Activated CD4-positive, CD25-positive, alpha-beta regulatory T cell treated with anti-CD3 and anti-CD28 coated beads, Interleukin-2, amount 50 U/mL, for 72 hours (primary cell): ENCODE measurements around the gene EXT2.

Source experiments
- DNase-seq: peaks from one replicate; pipeline ENCODE4 v3.0.0; 2021

EXT2 gene

DNA sequence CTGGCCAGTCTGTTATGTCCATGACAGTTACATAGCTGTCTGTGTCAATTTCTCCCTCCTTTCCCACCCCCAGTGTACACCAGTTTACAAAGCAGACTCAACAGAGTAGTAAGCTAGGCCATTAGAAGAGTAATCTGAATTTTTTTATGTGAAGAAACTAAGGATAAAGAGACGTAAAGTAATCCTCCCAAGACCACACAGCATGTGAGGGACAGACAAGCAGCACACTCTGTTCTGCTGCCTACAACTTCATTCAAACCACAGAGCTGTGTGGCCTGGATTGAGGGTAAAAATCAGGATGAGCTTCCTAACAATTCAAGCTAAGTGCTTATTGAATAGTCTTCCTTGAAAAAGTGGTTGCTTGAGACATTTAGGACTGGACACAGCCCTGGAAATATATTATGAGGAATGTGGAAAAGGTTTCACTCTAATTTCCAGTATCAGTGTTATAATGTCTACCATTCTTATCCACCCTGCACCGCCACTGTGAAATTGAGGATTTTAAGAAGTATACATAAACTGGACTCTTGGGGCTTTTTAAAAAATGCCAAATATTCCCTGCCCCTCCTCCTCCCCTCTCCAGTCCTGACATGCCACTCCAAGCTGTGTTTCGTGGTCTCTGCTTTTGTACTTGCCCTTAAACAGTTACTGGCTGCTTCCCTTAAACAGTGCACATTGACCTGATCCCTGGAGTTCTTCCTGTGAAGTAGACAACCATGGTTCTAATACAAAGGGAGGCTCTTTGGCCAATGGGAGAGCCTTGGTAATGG, 40.9 kb downstream of the EXT2 start:
- no peak for DNase-seq

DNA sequence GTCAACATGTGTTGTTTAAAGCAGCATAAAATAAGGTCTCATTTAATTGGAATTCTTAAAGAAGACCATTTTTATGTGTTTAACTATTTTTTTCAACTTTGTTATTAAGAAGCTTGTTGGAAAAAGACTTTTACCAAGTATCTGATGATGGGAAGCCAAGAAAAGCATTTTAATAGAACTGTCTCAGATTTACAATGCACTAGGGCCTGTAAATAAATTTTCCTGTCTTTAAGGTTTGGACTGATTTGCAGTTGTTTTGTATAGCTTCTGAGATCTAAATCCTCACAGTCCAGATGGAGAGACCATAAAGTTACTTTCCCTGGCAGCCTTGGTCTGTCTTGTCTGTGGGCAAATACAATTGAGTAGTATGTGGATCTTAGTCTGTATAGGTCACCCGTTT, 41.6 kb downstream of the EXT2 start:
- DNase-seq: no peak

DNA sequence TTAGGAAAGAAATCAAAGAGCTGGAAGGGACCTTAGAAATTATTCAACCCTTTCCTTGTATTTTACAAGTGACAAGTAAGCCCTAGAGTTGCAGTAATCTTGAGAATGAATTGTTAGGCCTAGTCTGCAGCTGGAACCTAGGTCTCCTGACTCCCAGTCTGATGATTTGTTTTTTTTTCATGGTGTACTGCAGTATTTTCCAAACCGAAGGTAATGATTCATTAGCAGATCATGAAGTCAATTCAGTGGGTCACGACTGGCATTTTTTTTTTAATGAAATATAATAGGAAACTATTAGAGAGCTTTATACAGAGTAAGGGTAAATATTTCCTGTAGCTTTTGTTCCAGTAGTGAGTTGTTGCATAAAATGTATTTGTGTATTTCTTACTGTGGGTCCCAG, 42.8 kb downstream of the EXT2 start:
- DNase-seq: no peak

DNA sequence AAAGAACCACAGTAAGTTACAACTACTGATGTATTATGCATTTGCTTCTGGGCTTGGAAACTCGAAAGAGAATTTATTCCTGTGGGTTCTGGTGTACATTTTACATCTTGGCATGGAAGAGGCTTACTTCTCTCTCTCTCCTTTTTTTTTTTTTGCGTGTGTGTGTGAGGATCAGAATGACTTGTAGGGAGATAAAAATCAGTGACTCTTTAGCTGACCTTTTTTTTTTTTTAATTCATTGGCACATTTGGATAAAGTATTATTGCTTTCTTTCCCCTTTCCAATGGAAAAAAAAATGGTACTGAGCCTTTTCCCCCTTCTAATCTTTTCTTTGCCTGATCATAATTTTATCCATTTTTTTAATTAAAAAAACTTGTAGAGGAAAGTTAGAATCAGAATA, 43.5 kb downstream of the EXT2 start:
- no peak for DNase-seq

DNA sequence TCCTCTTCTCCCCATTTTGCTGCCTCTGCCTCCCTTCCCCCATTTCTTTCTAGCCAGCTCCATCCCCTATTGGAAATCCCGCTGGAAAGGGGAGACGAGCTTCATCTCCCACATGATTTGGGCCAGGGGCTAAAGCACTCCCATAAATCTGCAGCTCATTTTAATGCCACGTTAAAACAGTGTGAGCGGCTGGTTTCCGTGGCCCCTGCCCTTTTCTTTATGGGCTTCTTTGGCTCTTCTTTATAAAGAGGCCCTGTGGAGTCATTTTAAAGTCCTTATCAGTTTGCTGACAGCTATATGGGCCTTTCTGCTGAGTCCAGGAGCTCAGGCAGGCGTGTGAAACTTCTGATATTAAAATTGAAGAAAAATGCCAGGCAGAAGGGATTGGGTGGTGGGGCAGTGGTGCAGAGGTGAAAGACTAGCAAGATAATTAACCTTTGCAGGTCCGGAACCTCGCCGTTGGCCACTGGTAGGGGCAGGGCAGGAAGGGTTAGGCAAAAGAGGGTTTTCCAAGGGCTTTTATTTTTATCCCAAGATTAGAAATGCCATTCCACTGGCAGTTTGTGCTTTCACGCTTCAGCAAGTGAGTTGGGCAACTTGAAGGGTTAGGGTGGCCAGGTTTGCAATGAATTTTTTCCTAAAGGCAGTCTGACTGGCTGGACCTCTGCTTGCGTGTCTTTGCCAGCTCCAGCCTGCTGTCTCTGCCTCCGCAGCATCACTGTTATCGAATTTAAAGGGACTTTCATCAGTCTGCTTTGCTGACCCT, 44.3 kb downstream of the EXT2 start:
- no peak for DNase-seq

DNA sequence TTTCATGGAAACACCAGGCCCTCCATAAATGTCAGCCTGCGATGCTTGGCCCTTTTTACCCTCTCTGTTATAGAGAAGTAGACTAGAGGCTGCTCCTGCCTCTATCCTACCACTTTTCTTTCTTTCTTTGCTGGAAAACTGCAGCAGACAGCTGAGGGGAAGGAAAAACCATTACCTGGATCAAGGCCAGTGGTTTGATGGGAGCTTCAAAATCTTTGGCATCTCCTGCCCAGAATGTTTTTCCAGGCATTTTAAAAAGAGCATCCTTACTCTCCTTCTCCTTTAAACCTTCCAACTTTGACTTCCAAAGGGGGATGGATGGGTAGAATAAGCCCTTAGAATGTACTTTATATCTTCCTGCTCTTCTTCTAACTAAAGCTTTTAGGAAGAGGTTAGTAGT, 44.9 kb downstream of the EXT2 start:
- no peak for DNase-seq

DNA sequence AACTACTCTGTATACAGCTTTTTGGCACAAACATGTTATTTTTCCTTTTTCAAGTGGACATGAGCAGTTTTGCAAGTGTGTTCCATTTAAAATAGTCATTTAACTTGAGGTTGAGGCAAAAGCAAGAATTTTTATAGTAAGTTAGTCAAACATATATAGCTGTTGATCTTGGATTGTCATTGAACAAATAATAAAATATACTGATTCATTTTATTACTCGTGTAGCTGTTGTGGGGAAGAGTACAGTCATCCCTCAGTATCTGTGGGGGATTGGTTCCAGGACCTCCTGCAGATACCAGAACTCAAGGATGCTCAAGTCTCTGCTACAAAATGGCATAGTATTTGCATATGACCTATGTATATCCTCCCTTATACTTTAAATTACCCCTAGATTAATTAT, 45.3 kb downstream of the EXT2 start:
- no peak for DNase-seq

DNA sequence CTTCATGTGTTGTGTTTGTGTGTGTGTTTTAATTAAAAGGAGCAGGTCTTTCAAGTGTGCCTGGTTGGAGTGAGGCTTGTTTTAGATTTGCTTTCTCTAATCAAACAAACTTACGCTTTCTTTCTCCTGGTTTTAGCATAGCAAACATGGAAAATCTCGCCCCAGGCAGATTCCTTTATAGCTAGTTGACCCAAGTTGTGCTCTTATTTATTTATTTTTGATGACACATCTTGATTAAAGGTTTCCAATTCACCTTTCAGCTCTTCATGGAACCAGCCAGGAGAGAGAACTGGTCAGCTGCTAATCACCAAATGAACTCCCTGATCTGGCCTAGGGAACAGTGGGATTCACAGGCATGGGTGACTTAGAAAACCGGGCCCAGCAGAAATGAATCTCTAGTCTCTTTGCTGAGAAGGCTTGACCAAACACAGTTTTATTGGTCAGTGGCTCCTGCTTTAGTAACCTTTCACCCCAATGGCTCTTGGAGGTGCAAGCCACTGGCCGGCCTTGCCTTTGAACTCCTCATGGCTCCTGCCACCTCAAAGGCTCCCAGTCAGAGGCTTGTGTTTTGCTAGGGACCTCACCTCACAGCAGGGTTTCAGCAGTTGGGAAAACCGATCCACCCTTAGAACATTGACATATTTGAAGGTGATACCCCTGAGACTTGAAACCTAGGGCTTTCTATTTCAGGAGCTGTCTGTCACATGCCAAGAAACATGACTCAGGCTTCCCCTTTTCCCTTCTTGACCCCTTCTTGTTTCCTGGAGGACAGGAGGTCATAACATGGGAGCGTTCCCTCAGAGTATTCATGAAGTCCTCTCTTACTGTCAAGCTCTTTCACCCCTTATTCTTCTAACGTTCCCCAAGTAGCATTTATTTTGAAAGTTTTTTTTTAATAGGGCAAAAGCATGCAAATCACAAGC, 48.8 kb downstream of the EXT2 start:
- DNase-seq: no peak

DNA sequence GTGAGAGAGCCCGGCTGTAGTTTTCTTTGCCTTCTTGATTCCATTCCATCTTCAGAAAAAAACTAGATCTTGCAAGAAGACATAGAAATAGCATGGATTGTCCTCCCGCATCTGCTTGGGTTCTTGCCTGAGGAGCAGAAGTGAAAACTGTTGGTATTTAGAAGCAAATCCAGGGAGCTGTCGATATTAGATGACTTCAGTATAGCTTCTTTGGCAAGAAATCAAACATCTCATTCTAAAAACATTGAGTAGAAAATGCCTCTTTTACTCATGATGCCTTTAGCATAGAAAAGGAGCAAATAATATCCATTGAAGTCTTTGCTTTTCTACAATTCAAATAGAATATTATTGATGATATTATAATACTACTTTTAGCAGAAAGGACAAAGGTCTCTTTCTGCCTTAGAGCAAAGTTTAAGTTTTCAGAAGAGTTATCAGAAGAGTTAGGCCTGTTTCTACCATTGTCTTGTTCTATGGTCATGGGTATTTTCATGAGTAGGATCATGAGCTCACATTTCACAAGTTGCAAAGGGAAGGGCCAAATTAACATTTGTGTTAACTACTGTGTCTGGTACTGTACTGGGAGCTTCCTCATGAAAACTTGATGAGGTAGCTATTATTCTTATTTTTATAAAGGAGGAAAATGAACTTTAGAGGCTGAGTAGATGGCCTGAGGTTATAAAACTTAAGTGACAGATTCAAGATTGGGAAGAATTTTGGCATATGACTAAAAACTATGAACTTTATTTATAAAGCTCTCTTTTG, 49.7 kb downstream of the EXT2 start:
- no peak for DNase-seq

DNA sequence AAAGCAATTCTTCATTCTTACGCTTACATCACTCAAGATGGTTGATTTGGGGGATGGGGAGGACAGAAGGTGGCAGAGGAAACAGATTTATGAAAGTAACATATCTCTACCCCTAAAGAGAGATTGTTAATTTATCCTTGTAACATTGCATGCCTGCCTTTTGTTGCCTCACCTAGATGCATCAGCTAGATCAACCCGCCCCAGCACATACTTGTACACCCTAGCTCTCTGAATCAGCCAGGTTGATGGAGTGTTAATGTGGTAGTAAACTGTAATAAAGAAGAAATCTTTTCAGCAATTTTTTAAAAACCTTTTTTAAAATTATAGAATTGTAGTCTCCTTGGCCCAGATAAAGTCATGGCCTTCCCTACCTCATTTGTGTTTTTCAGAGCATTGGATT, 51.5 kb downstream of the EXT2 start:
- no peak for DNase-seq

DNA sequence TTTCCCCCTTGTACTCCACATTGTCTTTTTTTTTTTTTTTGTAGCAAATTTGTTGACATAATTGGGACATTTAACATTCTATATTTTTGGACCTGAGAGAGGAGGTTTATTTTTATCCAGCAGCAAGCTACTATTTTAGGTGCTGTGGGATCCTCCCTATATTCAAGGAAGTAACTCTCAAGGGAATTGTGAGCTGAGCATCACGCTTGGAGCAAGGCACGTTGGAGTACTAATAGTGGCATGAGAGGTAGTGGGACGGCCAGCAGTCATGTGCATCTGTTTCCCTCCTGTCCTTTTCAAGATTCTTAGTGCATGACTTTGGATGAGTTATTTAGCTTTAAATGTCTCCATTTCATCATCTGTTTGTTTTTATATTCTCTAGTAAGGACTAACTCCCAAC, 52.3 kb downstream of the EXT2 start:
- no peak for DNase-seq

DNA sequence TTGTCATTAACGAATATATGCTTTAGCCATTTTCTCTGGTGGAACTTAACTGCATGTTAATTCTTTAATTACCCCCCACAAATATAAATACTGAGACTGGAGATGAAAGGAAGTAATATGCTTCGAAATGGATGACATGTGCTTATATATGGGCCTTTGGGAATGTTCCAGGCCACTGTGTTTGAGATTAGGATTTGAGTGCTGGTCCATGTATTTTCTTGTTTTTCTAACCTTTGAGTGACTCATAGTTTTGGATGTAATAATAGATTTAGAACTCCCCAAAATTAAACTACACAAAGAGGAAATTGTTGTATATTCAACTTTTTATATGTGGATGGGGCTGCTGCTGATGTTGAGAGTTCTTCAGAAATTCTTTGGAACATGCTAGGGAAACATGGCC, 54.2 kb downstream of the EXT2 start:
- DNase-seq: no peak

DNA sequence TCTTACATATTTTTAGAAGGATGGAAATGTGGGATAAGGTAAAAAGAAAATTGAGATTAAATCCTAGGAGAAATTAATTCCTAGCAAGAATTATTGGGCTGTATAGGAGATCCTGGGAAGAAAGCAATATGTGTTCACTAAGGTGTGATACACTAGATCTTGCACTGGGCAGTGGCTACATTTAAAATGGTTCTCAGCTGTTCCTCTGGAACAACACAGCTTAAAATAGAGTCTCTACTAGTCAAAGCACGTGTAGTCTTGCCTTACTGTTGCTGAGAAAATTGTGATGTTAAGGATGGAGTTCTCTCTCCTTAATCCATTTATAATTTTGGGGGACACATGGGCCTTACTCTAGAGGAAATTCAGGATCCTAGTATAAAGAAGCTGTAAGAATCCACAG, 54.9 kb downstream of the EXT2 start:
- no peak for DNase-seq

DNA sequence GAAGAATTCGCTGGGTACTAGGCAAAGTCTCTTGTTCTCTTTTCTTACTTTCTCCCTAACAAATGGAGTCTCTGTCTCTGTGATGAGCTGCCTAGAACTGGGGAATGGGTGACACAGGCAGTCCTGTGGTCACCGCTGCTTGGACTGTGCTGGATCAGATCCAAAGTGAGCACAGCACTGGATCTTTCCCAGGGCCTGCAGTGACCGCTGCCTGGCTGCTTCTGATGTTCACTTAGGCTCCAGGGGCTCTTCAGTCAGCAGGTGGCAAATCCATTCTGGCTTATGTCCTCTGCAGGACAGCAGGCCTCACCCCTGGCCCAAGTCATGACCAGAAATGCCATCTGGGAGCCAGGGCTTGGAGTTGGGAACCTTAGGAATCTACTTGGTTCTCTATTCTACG, 61.5 kb downstream of the EXT2 start:
- no peak for DNase-seq

DNA sequence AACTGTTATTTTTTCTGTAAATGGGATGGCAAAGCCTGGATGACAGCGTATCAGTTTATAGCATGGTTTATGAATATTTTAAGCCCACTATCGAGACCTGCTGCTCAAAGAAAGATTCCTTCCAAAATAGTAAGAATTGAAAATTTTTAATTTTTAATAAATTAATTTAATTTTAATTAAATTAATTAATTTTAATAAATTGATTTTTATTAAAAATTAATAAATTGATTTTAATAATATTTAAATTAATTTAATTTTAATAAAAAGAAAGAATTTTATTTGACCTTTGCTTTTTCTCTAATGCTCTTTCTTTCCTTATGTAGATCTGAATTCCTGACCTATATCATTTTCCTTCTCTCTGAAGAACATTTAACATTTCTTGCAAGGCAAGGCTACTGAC, 62.9 kb downstream of the EXT2 start:
- no peak for DNase-seq

DNA sequence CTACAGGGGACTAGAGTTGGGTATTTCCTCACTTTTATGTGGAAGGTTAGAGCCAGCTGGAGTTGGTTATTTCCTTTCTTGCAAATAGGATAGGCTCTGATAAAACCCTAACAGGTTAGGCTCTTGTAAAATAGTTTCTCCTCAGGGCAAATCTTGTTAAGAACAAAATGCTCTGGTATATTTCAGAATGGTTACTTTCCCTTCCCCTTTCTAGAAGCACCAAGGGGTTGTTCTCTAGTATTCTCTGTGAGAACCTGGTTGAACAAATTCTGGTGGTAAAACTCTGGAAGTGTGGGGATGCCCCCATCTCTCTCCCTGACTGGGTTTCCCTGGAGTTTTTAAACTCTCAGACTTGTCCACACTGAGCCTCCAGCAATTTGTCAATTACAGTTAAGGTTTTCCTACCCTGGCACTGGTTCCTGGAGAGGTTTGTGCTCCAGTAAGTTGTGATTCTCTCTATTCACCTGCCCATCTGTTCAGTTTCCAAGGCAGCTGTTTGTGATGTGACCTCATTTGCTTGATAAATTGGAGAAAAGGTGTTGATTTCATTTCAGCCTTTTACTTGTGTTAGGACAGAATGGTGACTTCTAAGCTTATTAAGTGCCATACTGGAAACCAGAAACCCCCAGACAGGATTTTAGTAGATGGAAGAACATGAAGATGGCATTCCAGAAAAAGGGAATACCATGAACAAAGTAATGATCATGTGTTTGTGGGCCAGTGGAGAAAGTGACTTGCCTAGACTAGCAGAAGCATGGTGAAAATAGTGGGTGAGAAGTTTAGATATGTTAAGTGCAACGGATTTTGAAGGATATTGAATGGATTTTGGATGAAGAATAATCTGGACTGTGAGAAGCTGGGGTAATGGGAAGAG, 64.6 kb downstream of the EXT2 start:
- no peak for DNase-seq

DNA sequence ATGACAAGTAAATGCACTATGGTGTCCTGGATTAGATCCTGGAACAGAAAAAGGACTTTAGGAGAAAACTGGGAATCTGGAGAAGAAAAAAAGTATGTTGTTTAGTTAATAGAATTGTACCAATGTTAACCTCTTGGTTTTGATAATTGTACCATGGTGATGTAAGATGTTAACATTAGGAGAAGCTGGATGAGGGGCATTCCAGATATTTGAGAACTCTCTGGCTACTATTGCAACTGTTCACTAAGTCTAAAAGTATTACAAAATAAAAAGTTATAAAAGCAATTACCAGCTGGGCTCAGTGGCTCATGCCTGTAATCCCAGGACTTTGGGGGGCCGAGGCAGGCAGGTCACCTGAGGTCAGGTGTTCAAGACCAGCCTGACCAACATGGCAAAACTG, 66.5 kb downstream of the EXT2 start:
- no peak for DNase-seq

DNA sequence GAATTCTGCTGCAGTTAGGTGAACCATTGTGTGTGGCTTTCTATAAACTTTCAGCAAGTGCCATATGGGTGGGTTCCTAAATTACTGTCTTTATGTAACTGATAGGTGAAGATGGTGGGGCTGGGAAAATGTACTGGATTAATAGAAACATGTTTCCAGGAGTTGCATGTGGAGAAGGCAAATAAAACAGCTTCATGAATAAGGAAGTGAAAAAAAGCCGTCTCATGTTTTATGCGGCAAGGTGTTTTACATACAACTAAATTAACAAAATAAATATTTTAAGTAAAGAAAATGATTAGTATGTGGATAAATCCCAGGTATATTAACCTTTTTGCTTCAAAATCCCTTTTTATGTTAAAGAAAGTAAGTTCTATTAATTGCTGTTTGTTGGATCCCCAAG, 67.2 kb downstream of the EXT2 start:
- no peak for DNase-seq

DNA sequence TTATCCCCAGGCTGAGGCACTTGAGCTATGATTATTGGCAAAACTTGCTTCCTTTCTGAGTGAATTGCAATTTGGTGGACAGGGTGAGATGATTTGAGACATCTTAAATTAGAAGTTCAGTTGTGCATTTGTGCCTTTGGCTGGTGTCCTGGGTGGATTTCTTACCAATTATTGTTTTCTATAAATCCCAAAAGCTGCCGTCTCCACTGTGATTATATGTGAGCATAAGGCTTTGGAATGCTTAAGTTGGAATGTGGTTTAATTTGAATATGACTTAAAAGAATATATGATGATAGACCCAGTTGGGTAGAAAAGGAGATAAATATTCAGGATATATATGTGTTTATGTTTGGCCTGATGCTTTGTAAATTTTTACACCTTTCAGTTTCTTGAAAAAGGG, 70.0 kb downstream of the EXT2 start:
- DNase-seq: no peak

DNA sequence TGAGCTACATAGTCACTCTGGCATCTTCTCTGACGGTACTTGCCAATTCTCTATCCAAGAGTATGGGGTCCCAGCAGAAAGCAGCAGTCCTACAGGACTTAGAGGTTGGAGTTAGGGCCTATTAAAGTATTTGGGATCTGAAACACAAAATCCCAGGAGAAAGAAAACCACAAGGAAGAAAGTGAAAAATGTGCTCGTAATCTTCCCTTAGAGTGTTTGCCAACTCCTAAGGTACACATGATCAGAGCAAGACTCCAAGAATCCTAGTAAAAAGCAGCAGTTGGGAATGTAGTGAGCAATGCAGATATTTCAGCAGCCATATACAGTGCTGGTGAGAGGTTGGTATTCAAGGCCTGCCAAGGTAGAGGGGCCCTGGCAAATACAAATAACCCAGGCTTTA, 71.6 kb downstream of the EXT2 start:
- DNase-seq: no peak

DNA sequence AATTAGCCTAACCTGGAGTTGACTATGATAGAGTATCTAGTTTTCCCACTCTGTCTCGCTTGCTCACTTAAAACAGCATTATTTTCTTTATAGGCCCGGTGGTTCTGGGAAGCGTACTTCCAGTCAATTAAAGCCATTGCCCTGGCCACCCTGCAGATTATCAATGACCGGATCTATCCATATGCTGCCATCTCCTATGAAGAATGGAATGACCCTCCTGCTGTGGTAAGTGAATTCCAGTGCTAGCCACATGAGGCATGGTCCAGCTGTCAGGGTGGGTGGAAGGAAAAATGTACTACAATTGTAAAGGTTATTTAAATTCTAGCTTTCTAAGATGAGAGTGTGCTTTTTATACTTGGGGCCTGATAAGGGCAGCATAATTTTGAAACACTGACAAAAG, 76.0 kb downstream of the EXT2 start:
- no peak for DNase-seq

DNA sequence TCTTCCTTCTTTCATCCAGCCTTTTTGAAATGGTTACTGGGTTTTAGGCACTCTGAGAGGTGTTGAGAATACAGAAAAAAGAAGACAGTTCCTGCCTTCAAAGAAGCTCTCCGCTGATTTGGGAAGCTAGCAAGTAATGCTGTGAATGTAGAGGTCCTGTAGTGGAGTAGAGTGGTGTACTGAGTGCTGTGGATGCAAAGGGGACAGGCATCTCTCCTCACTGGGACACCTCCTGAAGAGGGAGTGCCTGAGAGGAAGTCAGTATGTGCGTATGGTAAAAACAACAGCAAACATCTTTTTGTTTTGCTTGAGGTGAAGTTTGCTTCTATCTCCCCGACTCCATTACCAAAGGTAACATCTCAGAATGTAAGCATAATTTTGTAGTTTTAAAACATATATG, 77.5 kb downstream of the EXT2 start:
- DNase-seq: no peak
